ENCODE data around the gene FER. TPM values are rescaled to one million over a fixed set of nuclear protein-coding genes. Genes with fewer than 3 reads are reported as not detected.

The FER gene
- total and polyA plus RNA-seq, 10 of the 15 experiments (the other 5 are each of a cell fraction or from before 2014, with no cell fraction given): 4.4 to 19.1 (median 9.6) TPM

DNA sequence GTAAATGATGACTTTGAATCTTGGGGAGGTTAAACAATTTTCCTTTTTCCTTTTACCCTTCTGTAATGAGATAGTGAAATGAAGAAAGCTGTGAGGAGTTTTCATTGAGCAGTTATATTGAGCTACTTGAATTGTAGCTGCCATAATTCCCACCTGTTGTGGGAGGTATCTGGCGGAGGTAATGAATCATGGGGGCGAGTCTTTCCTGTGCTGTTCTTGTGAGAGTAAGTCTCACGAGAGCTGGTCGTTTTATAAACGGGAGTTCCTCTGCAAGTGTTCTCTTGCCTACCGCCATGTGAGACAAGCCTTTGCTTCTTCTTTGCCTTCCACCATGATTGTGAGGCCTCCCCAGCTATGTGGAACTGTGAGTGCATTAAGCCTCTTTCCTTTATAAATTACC, 258.4 kb downstream of the FER start (continued):
- TF ChIP-seq WRNIP1 (IDR thresholded peaks at IDR 0.05; ENCODE audit: borderline replicate concordance, low read depth, low read length): no peak
- no peak for TF ChIP-seq IKZF1 (conservative IDR thresholded peaks at IDR 0.05)
- TF ChIP-seq TCF3 (IDR thresholded peaks at IDR 0.05; ENCODE audit: borderline replicate concordance, insufficient read depth, low read depth, low read length): no peak
- TF ChIP-seq TBL1XR1 (IDR thresholded peaks at IDR 0.05; ENCODE audit: low read depth, low read length): no peak
- TF ChIP-seq, protein P1, sequence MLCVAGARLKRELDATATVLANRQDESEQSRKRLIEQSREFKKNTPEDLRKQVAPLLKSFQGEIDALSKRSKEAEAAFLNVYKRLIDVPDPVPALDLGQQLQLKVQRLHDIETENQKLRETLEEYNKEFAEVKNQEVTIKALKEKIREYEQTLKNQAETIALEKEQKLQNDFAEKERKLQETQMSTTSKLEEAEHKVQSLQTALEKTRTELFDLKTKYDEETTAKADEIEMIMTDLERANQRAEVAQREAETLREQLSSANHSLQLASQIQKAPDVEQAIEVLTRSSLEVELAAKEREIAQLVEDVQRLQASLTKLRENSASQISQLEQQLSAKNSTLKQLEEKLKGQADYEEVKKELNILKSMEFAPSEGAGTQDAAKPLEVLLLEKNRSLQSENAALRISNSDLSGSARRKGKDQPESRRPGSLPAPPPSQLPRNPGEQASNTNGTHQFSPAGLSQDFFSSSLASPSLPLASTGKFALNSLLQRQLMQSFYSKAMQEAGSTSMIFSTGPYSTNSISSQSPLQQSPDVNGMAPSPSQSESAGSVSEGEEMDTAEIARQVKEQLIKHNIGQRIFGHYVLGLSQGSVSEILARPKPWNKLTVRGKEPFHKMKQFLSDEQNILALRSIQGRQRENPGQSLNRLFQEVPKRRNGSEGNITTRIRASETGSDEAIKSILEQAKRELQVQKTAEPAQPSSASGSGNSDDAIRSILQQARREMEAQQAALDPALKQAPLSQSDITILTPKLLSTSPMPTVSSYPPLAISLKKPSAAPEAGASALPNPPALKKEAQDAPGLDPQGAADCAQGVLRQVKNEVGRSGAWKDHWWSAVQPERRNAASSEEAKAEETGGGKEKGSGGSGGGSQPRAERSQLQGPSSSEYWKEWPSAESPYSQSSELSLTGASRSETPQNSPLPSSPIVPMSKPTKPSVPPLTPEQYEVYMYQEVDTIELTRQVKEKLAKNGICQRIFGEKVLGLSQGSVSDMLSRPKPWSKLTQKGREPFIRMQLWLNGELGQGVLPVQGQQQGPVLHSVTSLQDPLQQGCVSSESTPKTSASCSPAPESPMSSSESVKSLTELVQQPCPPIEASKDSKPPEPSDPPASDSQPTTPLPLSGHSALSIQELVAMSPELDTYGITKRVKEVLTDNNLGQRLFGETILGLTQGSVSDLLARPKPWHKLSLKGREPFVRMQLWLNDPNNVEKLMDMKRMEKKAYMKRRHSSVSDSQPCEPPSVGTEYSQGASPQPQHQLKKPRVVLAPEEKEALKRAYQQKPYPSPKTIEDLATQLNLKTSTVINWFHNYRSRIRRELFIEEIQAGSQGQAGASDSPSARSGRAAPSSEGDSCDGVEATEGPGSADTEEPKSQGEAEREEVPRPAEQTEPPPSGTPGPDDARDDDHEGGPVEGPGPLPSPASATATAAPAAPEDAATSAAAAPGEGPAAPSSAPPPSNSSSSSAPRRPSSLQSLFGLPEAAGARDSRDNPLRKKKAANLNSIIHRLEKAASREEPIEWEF (IDR thresholded peaks at IDR 0.05; ENCODE audit: insufficient replicate concordance, low read depth, low read length): no peak
- TF ChIP-seq KLF5 (IDR thresholded peaks at IDR 0.05; ENCODE audit: partially characterized antibody): no peak
- TF ChIP-seq ZZZ3 (IDR thresholded peaks at IDR 0.05; ENCODE audit: control insufficient read depth, insufficient read length, low read depth): no peak
- TF ChIP-seq POU2F2 (IDR thresholded peaks at IDR 0.05; ENCODE audit: borderline replicate concordance, low read depth, low read length): no peak

DNA sequence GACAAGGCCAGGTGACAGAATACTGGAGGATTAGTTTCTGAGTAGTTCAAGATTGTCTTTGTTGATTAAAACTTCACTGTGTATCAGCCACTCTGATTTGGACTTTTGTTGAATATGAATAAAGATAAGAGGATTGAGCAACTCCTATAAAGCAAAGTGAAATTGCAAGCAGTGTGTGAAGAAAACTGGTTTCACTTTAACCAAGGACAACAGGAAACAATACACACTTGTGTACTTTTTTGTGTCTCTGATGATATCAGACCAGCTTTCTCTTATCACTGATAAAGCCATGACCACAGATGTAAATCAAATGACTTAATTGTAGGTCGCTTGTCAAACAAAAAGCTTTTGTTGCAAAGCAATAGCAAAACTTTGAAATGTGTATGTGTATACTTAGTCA, 268.6 kb downstream of the FER start:
- peaks cover 3% of the 10 kb centered on the region; the same call in 1 of the 2 replicates for H3K4me1 ChIP-seq (ENCODE audit: control insufficient read depth, insufficient read depth, low read length)
- no peak overlapping the region for H3K9ac ChIP-seq (ENCODE audit: control insufficient read depth, insufficient read depth, low read length)
- no peaks in the 10 kb centered on the region for H3K79me2 ChIP-seq (ENCODE audit: control insufficient read depth, insufficient read depth, low read length)
- H3K27ac ChIP-seq (ENCODE audit: control insufficient read depth, insufficient read depth): peak overlapping the region; percentile 13; the same call in 1 of the 2 replicates
- H2AFZ ChIP-seq (ENCODE audit: control insufficient read depth, low read depth, low read length): no peak overlapping the region
- WGBS (ENCODE audit: insufficient coverage, insufficient replicate concordance, low lambda C conversion rate, missing lambda C conversion rate): 41% methylated on average over 1 of the region's 1 CpG
- no peaks in the 10 kb centered on the region for H3K36me3 ChIP-seq (ENCODE audit: control insufficient read depth in 2 of 2, insufficient read depth in 2 of 2, low read length in 1 of 2)
- ChIA-PET SMC1A (ENCODE audit: uncharacterized antibody, unreplicated experiment) (no interaction called here), POLR2A (interaction anchor here (0.5 to 0.6 kb wide), 2 partner anchors 12 to 368 kb away, joined by 3 read pairs; no protein-coding TSS in a partner anchor), RAD21 (ENCODE audit: unreplicated experiment) (no interaction called here), CTCF (interaction anchor here (1.0 kb wide), 1 partner anchor 17 kb away, joined by 4 read pairs; no protein-coding TSS in a partner anchor)
- ATAC-seq (peak; percentile 91), FAIRE-seq (no peak), DNase-seq (ENCODE audit: low read depth, low spot score) (no peak)
- in situ Hi-C loops (cut with MboI): no loop called here
- H3K4me2 ChIP-seq (ENCODE audit: control insufficient read depth, insufficient read depth): peak overlapping the region; percentile 47
- BruUV-seq (replicated peaks): no TSS peak
- no peak overlapping the region for H3K4me3 ChIP-seq
- H3K27me3 ChIP-seq (replicated peaks in 1 of 2; ENCODE audit: control insufficient read depth in 2 of 2, insufficient read depth in 2 of 2, low read length in 1 of 2): no peaks in the 10 kb centered on the region
- no peaks in the 10 kb centered on the region for H4K20me1 ChIP-seq (ENCODE audit: control insufficient read depth, insufficient read depth)
- intact Hi-C loops (cut with micrococcal nuclease; ENCODE audit: unreplicated experiment): no loop called here
- no peaks in the 10 kb centered on the region for H3K9me3 ChIP-seq (replicated peaks; ENCODE audit: control insufficient read depth, insufficient read depth, low read length)
- TF ChIP-seq ZNF24 (IDR thresholded peaks at IDR 0.05) (no peak), ZNF274 (IDR thresholded peaks at IDR 0.05; ENCODE audit: insufficient read depth, insufficient read length) (no peak), GABPA (IDR thresholded peaks at IDR 0.05; ENCODE audit: low read depth) (no peak)
- TF ChIP-seq, protein P2, sequence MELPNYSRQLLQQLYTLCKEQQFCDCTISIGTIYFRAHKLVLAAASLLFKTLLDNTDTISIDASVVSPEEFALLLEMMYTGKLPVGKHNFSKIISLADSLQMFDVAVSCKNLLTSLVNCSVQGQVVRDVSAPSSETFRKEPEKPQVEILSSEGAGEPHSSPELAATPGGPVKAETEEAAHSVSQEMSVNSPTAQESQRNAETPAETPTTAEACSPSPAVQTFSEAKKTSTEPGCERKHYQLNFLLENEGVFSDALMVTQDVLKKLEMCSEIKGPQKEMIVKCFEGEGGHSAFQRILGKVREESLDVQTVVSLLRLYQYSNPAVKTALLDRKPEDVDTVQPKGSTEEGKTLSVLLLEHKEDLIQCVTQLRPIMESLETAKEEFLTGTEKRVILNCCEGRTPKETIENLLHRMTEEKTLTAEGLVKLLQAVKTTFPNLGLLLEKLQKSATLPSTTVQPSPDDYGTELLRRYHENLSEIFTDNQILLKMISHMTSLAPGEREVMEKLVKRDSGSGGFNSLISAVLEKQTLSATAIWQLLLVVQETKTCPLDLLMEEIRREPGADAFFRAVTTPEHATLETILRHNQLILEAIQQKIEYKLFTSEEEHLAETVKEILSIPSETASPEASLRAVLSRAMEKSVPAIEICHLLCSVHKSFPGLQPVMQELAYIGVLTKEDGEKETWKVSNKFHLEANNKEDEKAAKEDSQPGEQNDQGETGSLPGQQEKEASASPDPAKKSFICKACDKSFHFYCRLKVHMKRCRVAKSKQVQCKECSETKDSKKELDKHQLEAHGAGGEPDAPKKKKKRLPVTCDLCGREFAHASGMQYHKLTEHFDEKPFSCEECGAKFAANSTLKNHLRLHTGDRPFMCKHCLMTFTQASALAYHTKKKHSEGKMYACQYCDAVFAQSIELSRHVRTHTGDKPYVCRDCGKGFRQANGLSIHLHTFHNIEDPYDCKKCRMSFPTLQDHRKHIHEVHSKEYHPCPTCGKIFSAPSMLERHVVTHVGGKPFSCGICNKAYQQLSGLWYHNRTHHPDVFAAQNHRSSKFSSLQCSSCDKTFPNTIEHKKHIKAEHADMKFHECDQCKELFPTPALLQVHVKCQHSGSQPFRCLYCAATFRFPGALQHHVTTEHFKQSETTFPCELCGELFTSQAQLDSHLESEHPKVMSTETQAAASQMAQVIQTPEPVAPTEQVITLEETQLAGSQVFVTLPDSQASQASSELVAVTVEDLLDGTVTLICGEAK (IDR thresholded peaks at IDR 0.05; ENCODE audit: borderline replicate concordance): no peak
